ENCODE measurements around the gene DESI2.

DESI2 gene

DNA sequence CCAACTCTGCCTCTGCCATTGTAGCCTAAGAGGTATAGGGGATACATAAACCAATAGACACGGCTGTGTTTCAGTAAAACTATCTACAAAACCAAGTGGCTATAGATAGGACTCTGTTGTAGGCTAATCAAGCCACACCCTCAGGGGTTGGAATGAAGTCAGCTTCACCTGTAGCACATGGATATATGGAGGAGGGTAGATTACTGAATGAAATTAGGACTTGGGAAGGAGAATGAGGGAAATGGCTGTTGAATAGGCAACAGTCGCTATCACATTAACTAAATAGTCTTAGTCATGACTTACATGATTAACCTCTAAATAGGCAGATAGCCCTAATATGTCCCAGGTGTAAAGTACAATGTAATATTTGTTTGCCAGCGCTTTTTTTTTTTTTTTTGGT, 49.7 kb downstream of the DESI2 start:
- Histone ChIP-seq H3K4me2 (no peak overlapping the region), H3K79me2 (ENCODE audit: insufficient read depth, low read depth) (no peaks in the 10 kb centered on the region), H3K27ac (no peak overlapping the region), H3K4me1 (ENCODE audit: low read depth, poor library complexity, severe bottlenecking) (no peaks in the 10 kb centered on the region), H3K36me3 (ENCODE audit: insufficient read depth) (no peaks in the 10 kb centered on the region; the same call in 1 of the 2 replicates), H3K4me3 (IDR thresholded peaks at IDR 0.05; ENCODE audit: insufficient read depth, low read depth, low read length) (no peak overlapping the region), H3K27me3 (ENCODE audit: insufficient read depth, low read depth) (no peaks in the 10 kb centered on the region), H4K20me1 (ENCODE audit: insufficient read depth) (no peaks in the 10 kb centered on the region), H2AFZ (ENCODE audit: low read depth) (no peak overlapping the region), H3K9ac (no peak overlapping the region)
- TF ChIP-seq, protein P1, sequence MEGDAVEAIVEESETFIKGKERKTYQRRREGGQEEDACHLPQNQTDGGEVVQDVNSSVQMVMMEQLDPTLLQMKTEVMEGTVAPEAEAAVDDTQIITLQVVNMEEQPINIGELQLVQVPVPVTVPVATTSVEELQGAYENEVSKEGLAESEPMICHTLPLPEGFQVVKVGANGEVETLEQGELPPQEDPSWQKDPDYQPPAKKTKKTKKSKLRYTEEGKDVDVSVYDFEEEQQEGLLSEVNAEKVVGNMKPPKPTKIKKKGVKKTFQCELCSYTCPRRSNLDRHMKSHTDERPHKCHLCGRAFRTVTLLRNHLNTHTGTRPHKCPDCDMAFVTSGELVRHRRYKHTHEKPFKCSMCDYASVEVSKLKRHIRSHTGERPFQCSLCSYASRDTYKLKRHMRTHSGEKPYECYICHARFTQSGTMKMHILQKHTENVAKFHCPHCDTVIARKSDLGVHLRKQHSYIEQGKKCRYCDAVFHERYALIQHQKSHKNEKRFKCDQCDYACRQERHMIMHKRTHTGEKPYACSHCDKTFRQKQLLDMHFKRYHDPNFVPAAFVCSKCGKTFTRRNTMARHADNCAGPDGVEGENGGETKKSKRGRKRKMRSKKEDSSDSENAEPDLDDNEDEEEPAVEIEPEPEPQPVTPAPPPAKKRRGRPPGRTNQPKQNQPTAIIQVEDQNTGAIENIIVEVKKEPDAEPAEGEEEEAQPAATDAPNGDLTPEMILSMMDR (conservative IDR thresholded peaks at IDR 0.05; ENCODE audit: low read depth, low read length): no peak

DNA sequence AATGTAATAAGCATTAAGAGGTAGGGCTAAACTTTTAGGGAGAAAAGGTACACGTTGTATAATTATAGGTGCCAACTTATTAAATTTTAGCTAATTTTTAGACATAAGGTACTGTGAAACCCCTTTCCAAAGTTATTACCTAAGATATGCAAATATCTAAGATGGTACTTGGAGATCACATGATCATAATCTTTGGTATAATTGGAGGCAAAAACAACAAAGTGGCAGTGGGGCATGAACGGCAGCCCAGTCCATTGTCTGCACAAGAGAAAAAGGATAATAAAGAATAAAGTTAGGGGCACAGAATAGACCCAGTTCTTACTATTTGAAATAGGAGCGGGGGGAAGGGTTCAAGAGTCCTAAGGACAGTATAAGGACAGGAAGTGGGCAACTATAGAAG, 51.2 kb downstream of the DESI2 start:
- H3K27ac ChIP-seq: no peak overlapping the region
- H3K27me3 ChIP-seq (ENCODE audit: insufficient read depth, low read depth): no peaks in the 10 kb centered on the region
- H3K4me3 ChIP-seq (IDR thresholded peaks at IDR 0.05; ENCODE audit: insufficient read depth, low read depth, low read length): no peak overlapping the region
- no peaks in the 10 kb centered on the region for H3K36me3 ChIP-seq (ENCODE audit: insufficient read depth)
- H3K9ac ChIP-seq: no peak overlapping the region
- no peaks in the 10 kb centered on the region for H3K4me1 ChIP-seq (ENCODE audit: low read depth, poor library complexity, severe bottlenecking)
- no peaks in the 10 kb centered on the region for H4K20me1 ChIP-seq (ENCODE audit: insufficient read depth)
- H3K79me2 ChIP-seq (ENCODE audit: insufficient read depth, low read depth): no peaks in the 10 kb centered on the region
- TF ChIP-seq, protein P1 (conservative IDR thresholded peaks at IDR 0.05; ENCODE audit: low read depth, low read length): no peak
- H2AFZ ChIP-seq (ENCODE audit: low read depth): no peak overlapping the region
- H3K4me2 ChIP-seq: no peak overlapping the region

DNA sequence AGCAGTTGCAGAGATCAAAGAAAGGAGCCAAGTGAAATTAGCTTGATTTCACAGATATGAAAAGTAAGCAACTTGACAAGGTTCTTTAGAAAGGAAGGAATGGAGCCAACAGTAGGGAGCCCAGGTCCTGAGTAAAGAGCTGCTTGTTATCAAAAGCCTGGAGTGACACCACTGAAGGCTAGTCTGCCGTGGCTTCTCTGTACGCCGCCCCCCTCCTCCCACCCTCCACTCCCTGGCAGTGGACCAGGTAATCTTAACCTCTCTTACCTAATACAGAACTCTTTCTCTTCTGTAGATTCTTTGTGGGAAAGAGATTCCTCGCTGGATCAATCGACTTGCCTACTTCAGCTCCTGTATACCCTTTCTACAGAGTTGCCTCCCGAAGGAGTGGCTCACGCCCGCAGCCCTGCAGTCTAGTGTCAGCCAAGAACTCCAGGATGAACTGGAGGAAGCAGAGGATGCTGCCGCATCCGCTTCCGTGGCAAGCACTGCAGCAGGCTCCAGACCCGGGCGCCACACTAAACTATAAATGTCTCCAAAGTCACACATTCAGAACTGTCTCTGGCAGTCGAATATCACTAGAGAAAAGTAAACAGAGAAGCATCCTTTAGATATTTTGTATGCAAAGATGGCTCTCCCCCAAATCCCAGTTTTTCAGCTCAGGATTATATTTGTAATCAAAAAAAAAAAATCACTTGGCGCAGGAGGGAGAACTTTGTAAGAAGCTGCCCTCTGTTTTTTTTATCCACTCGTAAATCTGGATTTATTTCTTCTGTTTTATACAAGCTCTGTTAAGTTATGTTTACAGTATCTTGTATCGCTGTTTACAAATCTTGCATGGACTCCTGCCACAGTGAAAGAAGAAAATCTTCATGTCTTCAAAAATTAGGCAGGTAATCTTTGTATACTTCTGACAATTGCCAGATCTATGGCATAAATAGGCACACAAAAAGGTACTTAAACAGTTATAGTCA, 52.6 kb downstream of the DESI2 start:
- no peaks in the 10 kb centered on the region for H3K27me3 ChIP-seq (ENCODE audit: insufficient read depth, low read depth)
- H3K27ac ChIP-seq: no peak overlapping the region
- TF ChIP-seq, protein P1 (conservative IDR thresholded peaks at IDR 0.05; ENCODE audit: low read depth, low read length): no peak
- H3K4me3 ChIP-seq (IDR thresholded peaks at IDR 0.05; ENCODE audit: insufficient read depth, low read depth, low read length): no peak overlapping the region
- no peaks in the 10 kb centered on the region for H4K20me1 ChIP-seq (ENCODE audit: insufficient read depth)
- no peaks in the 10 kb centered on the region for H3K4me1 ChIP-seq (ENCODE audit: low read depth, poor library complexity, severe bottlenecking)
- no peaks in the 10 kb centered on the region for H3K79me2 ChIP-seq (ENCODE audit: insufficient read depth, low read depth)
- H2AFZ ChIP-seq (ENCODE audit: low read depth): no peak overlapping the region
- H3K4me2 ChIP-seq: no peak overlapping the region
- H3K36me3 ChIP-seq (ENCODE audit: insufficient read depth): no peaks in the 10 kb centered on the region
- no peak overlapping the region for H3K9ac ChIP-seq

DNA sequence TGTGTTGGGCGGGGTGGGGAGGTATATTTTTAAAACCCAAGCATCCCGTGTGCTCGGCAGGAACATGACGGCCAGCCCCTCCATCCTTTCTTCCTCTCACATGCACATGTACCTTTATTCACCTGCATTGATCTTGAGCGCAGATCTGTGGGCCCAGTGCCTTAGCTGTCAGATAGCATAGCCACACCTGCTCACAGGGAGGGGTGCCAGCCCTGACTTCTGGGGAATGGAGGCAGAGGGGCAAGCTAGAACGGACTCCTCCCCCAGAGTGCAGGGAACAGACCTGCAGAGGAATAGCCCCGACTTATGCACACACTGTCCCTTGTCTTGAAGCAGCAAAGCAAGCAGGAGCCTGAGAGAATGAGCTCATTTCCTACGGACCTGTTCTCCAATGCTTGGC, 56.1 kb downstream of the DESI2 start:
- no peaks in the 10 kb centered on the region for H3K4me1 ChIP-seq (ENCODE audit: low read depth, poor library complexity, severe bottlenecking)
- no peak overlapping the region for H3K27ac ChIP-seq
- TF ChIP-seq, protein P1 (conservative IDR thresholded peaks at IDR 0.05; ENCODE audit: low read depth, low read length): no peak
- H3K36me3 ChIP-seq (ENCODE audit: insufficient read depth): no peaks in the 10 kb centered on the region
- no peaks in the 10 kb centered on the region for H4K20me1 ChIP-seq (ENCODE audit: insufficient read depth)
- no peak overlapping the region for H2AFZ ChIP-seq (ENCODE audit: low read depth)
- no peaks in the 10 kb centered on the region for H3K79me2 ChIP-seq (ENCODE audit: insufficient read depth, low read depth)
- no peak overlapping the region for H3K4me3 ChIP-seq (IDR thresholded peaks at IDR 0.05; ENCODE audit: insufficient read depth, low read depth, low read length)
- no peak overlapping the region for H3K4me2 ChIP-seq
- H3K27me3 ChIP-seq (ENCODE audit: insufficient read depth, low read depth): no peaks in the 10 kb centered on the region
- no peak overlapping the region for H3K9ac ChIP-seq

All from KMS-11 (cell line).